Measurements from ENCODE around the gene CACNA1D.

CACNA1D gene

GRCh38 chr3:53820756-53821580 lies 326.6 kb downstream of the CACNA1D start:
- H3K18ac ChIP-seq (ENCODE audit: low read depth in 1 of 2, low read length in 2 of 2), result no peak overlapping the region
- no peak overlapping the region for H3K4me2 ChIP-seq (ENCODE audit: low read length, poor library complexity, severe bottlenecking)
- peaks cover 2% of the 10 kb centered on the region for H3K4me1 ChIP-seq (ENCODE audit: control insufficient read depth, insufficient read depth, low read depth, low read length)
- H2BK120ac ChIP-seq (ENCODE audit: low read depth, low read length), result no peak overlapping the region
- H4K91ac ChIP-seq (ENCODE audit: low read length), result no peak overlapping the region
- H2AFZ ChIP-seq (ENCODE audit: low read depth, low read length), result no peak overlapping the region
- no peak overlapping the region for H2BK15ac ChIP-seq (ENCODE audit: low read depth, poor library complexity, severe bottlenecking)
- no peak overlapping the region for H2BK12ac ChIP-seq (ENCODE audit: low read length in 2 of 2)
- no peak overlapping the region for H3K4ac ChIP-seq (ENCODE audit: low read depth in 1 of 2, low read length in 2 of 2)
- WGBS, result 78% methylated on average over 18 of the region's 21 CpGs
- no peak overlapping the region for H2BK5ac ChIP-seq (ENCODE audit: low read depth, low read length, poor library complexity, severe bottlenecking)
- H3K14ac ChIP-seq (ENCODE audit: low read length in 2 of 2), result no peak overlapping the region
- H3K27ac ChIP-seq (ENCODE audit: low read length, poor library complexity, severe bottlenecking), result no peak overlapping the region
- H3K23ac ChIP-seq (ENCODE audit: low read length in 2 of 2), result no peak overlapping the region
- no peak for DNase-seq
- no peak overlapping the region for H4K8ac ChIP-seq (ENCODE audit: low read length)
- H3K9ac ChIP-seq (ENCODE audit: low read length), result no peak overlapping the region
- H3K36me3 ChIP-seq (ENCODE audit: control insufficient read depth in 1 of 2, insufficient read depth in 2 of 2, low read depth in 1 of 2, low read length in 2 of 2), result peaks cover 0 to 8% of the 10 kb centered on the region in 2 experiments
- H3K27me3 ChIP-seq (ENCODE audit: control insufficient read depth in 1 of 2, insufficient read depth in 1 of 2, low read length in 2 of 2), result no peaks in the 10 kb centered on the region
- no peak overlapping the region for H3K4me3 ChIP-seq (ENCODE audit: insufficient read depth in 1 of 2, low read depth in 1 of 2, low read length in 2 of 2)
- H2AK5ac ChIP-seq (ENCODE audit: low read length, severe bottlenecking), result no peak overlapping the region
- H3K9me3 ChIP-seq (ENCODE audit: control insufficient read depth, low read length), result no peaks in the 10 kb centered on the region
- no peaks in the 10 kb centered on the region for H3K79me1 ChIP-seq (replicated peaks; ENCODE audit: low read length, poor library complexity, severe bottlenecking)

- Histone ChIP-seq H2AFZ (ENCODE audit: low read depth, low read length) (no peak overlapping the region), H3K27ac (ENCODE audit: low read length, poor library complexity, severe bottlenecking) (no peak overlapping the region), H2BK120ac (ENCODE audit: low read depth, low read length) (no peak overlapping the region), H4K91ac (ENCODE audit: low read length) (no peak overlapping the region), H3K23ac (ENCODE audit: low read length in 2 of 2) (no peak overlapping the region), H3K36me3 (ENCODE audit: control insufficient read depth in 1 of 2, insufficient read depth in 2 of 2, low read depth in 1 of 2, low read length in 2 of 2) (peaks cover 0 to 8% of the 10 kb centered on the region in 2 experiments), H3K4me1 (ENCODE audit: control insufficient read depth, insufficient read depth, low read depth, low read length) (peaks cover 2% of the 10 kb centered on the region), H3K18ac (ENCODE audit: low read depth in 1 of 2, low read length in 2 of 2) (no peak overlapping the region), H3K4me2 (ENCODE audit: low read length, poor library complexity, severe bottlenecking) (no peak overlapping the region), H3K14ac (ENCODE audit: low read length in 2 of 2) (no peak overlapping the region), H4K8ac (ENCODE audit: low read length) (no peak overlapping the region), H3K9me3 (ENCODE audit: control insufficient read depth, low read length) (no peaks in the 10 kb centered on the region), H3K27me3 (ENCODE audit: control insufficient read depth in 1 of 2, insufficient read depth in 1 of 2, low read length in 2 of 2) (no peaks in the 10 kb centered on the region), H3K4me3 (ENCODE audit: insufficient read depth in 1 of 2, low read depth in 1 of 2, low read length in 2 of 2) (no peak overlapping the region), H2BK12ac (ENCODE audit: low read length in 2 of 2) (no peak overlapping the region), H3K9ac (ENCODE audit: low read length) (no peak overlapping the region), H2BK5ac (ENCODE audit: low read depth, low read length, poor library complexity, severe bottlenecking) (no peak overlapping the region), H2AK5ac (ENCODE audit: low read length, severe bottlenecking) (no peak overlapping the region), H2BK15ac (ENCODE audit: low read depth, poor library complexity, severe bottlenecking) (no peak overlapping the region), H3K4ac (ENCODE audit: low read depth in 1 of 2, low read length in 2 of 2) (no peak overlapping the region), H3K79me1 (replicated peaks; ENCODE audit: low read length, poor library complexity, severe bottlenecking) (no peaks in the 10 kb centered on the region)
- DNase-seq, result no peak
- 79% methylated on average over 3 of the region's 5 CpGs for WGBS
Observed at GRCh38 chr3:53821631-53822121, 327.3 kb downstream of the CACNA1D start.

GRCh38 chr3:53822331-53822741 lies 327.9 kb downstream of the CACNA1D start:
- no peak overlapping the region for H3K4me2 ChIP-seq (ENCODE audit: low read length, poor library complexity, severe bottlenecking)
- no peaks in the 10 kb centered on the region for H3K9me3 ChIP-seq (ENCODE audit: control insufficient read depth, low read length)
- no peak overlapping the region for H3K4ac ChIP-seq (ENCODE audit: low read depth in 1 of 2, low read length in 2 of 2)
- H2BK12ac ChIP-seq (ENCODE audit: low read length in 2 of 2), result no peak overlapping the region
- no peak overlapping the region for H3K27ac ChIP-seq (ENCODE audit: low read length, poor library complexity, severe bottlenecking)
- no peak overlapping the region for H3K14ac ChIP-seq (ENCODE audit: low read length in 2 of 2)
- no peak overlapping the region for H2BK5ac ChIP-seq (ENCODE audit: low read depth, low read length, poor library complexity, severe bottlenecking)
- peaks cover 2% of the 10 kb centered on the region for H3K4me1 ChIP-seq (ENCODE audit: control insufficient read depth, insufficient read depth, low read depth, low read length)
- H2BK120ac ChIP-seq (ENCODE audit: low read depth, low read length), result no peak overlapping the region
- H4K8ac ChIP-seq (ENCODE audit: low read length), result no peak overlapping the region
- H3K36me3 ChIP-seq (ENCODE audit: control insufficient read depth in 1 of 2, insufficient read depth in 2 of 2, low read depth in 1 of 2, low read length in 2 of 2), result peaks cover 0 to 8% of the 10 kb centered on the region in 2 experiments
- no peak overlapping the region for H3K18ac ChIP-seq (ENCODE audit: low read depth in 1 of 2, low read length in 2 of 2)
- H3K79me1 ChIP-seq (replicated peaks; ENCODE audit: low read length, poor library complexity, severe bottlenecking), result no peaks in the 10 kb centered on the region
- no peak for DNase-seq
- H3K4me3 ChIP-seq (ENCODE audit: insufficient read depth in 1 of 2, low read depth in 1 of 2, low read length in 2 of 2), result no peak overlapping the region
- no peak overlapping the region for H2AFZ ChIP-seq (ENCODE audit: low read depth, low read length)
- no peak overlapping the region for H3K23ac ChIP-seq (ENCODE audit: low read length in 2 of 2)
- H4K91ac ChIP-seq (ENCODE audit: low read length), result no peak overlapping the region
- H3K27me3 ChIP-seq (ENCODE audit: control insufficient read depth in 1 of 2, insufficient read depth in 1 of 2, low read length in 2 of 2), result no peaks in the 10 kb centered on the region
- H2BK15ac ChIP-seq (ENCODE audit: low read depth, poor library complexity, severe bottlenecking), result no peak overlapping the region
- H3K9ac ChIP-seq (ENCODE audit: low read length), result no peak overlapping the region
- 87% methylated on average over 14 of the region's 14 CpGs for WGBS
- H2AK5ac ChIP-seq (ENCODE audit: low read length, severe bottlenecking), result no peak overlapping the region

GRCh38 chr3:53823026-53823955 lies 328.9 kb downstream of the CACNA1D start:
- Histone ChIP-seq H4K91ac (ENCODE audit: low read length) (no peak overlapping the region), H3K9ac (ENCODE audit: low read length) (no peak overlapping the region), H3K36me3 (ENCODE audit: control insufficient read depth in 1 of 2, insufficient read depth in 2 of 2, low read depth in 1 of 2, low read length in 2 of 2) (peaks cover 0 to 5% of the 10 kb centered on the region in 2 experiments), H3K4me3 (ENCODE audit: insufficient read depth in 1 of 2, low read depth in 1 of 2, low read length in 2 of 2) (no peak overlapping the region), H3K9me3 (ENCODE audit: control insufficient read depth, low read length) (no peaks in the 10 kb centered on the region), H3K27me3 (ENCODE audit: control insufficient read depth in 1 of 2, insufficient read depth in 1 of 2, low read length in 2 of 2) (no peaks in the 10 kb centered on the region), H3K18ac (ENCODE audit: low read depth in 1 of 2, low read length in 2 of 2) (no peak overlapping the region), H3K27ac (ENCODE audit: low read length, poor library complexity, severe bottlenecking) (no peak overlapping the region), H2BK12ac (ENCODE audit: low read length in 2 of 2) (no peak overlapping the region), H2BK15ac (ENCODE audit: low read depth, poor library complexity, severe bottlenecking) (no peak overlapping the region), H2BK120ac (ENCODE audit: low read depth, low read length) (no peak overlapping the region), H3K23ac (ENCODE audit: low read length in 2 of 2) (no peak overlapping the region), H3K4ac (ENCODE audit: low read depth in 1 of 2, low read length in 2 of 2) (no peak overlapping the region), H2BK5ac (ENCODE audit: low read depth, low read length, poor library complexity, severe bottlenecking) (no peak overlapping the region), H3K79me1 (replicated peaks; ENCODE audit: low read length, poor library complexity, severe bottlenecking) (no peaks in the 10 kb centered on the region), H3K4me1 (ENCODE audit: control insufficient read depth, insufficient read depth, low read depth, low read length) (peaks cover 2% of the 10 kb centered on the region), H2AK5ac (ENCODE audit: low read length, severe bottlenecking) (no peak overlapping the region), H4K8ac (ENCODE audit: low read length) (peak overlapping the region; percentile 9), H3K14ac (ENCODE audit: low read length in 2 of 2) (no peak overlapping the region), H3K4me2 (ENCODE audit: low read length, poor library complexity, severe bottlenecking) (no peak overlapping the region), H2AFZ (ENCODE audit: low read depth, low read length) (no peak overlapping the region)
- 95% methylated on average over 67 of the region's 67 CpGs for WGBS
- DNase-seq, result no peak

Measured in mesenchymal stem cell (in vitro differentiated cells and primary cell).